Stimulated activated CD8-positive, alpha-beta memory T cell treated with anti-CD3 and anti-CD28 coated beads, Interleukin-4, amount 100 ng/mL, for 48 hours (primary cell): Measurements from ENCODE around the gene PKLR.
"Not testable (repeated sequence)": the region's sequence is repeated elsewhere in the genome, so short reads cannot be mapped to it uniquely, and the experiment has no call there.

Experiments
- DNase-seq: peaks from one replicate; pipeline ENCODE4 v3.0.0-alpha.2; 2020

The PKLR gene

GRCh38 chr1:155254228-155254713 lies 47.0 kb downstream of the PKLR start:
- no peak for DNase-seq

- DNase-seq, result no peak
Measured at GRCh38 chr1:155253797-155254196, 47.4 kb downstream of the PKLR start.

GRCh38 chr1:155253208-155253607 lies 48.0 kb downstream of the PKLR start:
- no peak for DNase-seq

GRCh38 chr1:155251566-155251965 lies 49.7 kb downstream of the PKLR start:
- no peak for DNase-seq

GRCh38 chr1:155250633-155251449 lies 50.4 kb downstream of the PKLR start:
- DNase-seq, result peak; percentile 99

GRCh38 chr1:155250246-155250632 lies 51.0 kb downstream of the PKLR start:
- DNase-seq, result no peak

GRCh38 chr1:155247667-155248553 lies 53.3 kb downstream of the PKLR start:
- no peak for DNase-seq

- not testable (repeated sequence) for DNase-seq
Measured at GRCh38 chr1:155246796-155247195, 54.4 kb downstream of the PKLR start.

- DNase-seq, result no peak
Measured at GRCh38 chr1:155245163-155245524, 56.1 kb downstream of the PKLR start.

GRCh38 chr1:155244368-155245162 lies 56.7 kb downstream of the PKLR start:
- DNase-seq, result peak; percentile 97

- DNase-seq, result no peak
Measured at GRCh38 chr1:155242805-155243358, 58.4 kb downstream of the PKLR start.

- DNase-seq, result no peak
Measured at GRCh38 chr1:155241841-155242264, 59.4 kb downstream of the PKLR start.

- DNase-seq, result peak; percentile 75
Measured at GRCh38 chr1:155241069-155241679, 60.1 kb downstream of the PKLR start.
